GM19099 (cell line): Measurements from ENCODE around the gene FNTB.

Experiments
- POLR2A ChIP-seq: IDR thresholded peaks from 3 replicates; pipeline ENCODE4 v1.6.1; 2011; ENCODE audit warnings: low read depth; ENCODE audit not compliant: insufficient read length; ENCODE audit errors: extremely low read depth

Gene FNTB

GRCh38 chr14:64990296-64990695 lies 3.6 kb downstream of the FNTB start:
- no peak for TF ChIP-seq POLR2A

- TF ChIP-seq POLR2A: no peak
Measured at GRCh38 chr14:64990939-64991338, 4.2 kb downstream of the FNTB start.

DNA sequence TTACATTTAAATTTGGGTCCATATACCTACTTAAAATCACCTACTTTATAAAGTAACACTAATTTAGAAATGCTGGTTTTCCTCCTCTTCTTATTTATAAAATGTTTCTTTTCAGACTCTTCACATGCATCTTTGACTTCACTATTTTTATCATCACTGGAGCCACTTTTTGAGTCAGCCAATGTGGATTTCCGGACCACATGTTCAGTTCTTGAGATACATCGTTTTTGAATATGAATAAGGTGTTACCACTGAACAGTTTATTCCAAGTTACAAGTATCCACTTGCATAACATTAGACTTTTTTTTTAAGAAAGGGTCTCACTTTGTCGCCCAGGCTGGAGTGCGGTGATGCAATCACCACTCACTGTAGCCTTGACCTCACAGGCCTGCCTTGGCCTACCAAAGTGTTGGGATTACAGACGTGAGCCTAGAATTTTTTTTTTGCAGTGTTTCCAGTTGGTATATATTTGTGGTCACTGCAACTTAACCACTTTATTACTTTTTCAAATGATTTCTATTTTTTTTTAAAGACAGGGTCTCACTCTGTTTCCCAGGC lies 5.7 kb downstream of the FNTB start:
- no peak for TF ChIP-seq POLR2A

DNA sequence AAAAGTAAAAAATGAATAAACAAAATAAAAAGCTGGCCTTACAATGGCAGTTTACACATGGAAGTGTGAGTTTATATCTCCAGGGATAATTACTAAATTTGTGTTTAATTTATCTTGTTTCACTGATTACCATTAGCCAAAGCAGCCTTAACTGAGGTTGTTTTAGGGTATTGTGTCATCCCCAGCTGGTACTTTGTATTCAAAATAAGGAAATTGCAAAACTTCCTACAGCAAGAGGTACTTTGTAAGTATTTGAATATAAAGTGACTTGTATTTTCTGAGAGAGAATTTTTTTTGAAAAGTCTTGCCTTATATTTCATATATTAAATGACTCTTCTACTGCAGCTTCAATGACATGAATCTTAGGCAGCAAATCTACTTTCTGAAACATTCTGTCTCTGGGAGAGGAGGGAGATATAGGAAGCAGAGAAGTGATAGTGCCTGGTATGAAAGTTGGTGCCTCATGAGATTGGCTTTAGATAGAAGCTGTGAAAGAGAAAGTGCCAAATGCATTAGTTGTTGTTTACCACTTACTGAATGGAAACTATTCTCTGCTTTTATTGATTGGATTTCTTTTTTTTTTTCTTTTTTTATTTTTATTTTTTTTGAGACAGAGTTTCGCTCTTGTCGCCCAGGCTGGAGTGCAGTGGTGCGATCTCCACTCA lies 6.7 kb downstream of the FNTB start:
- no peak for TF ChIP-seq POLR2A

GRCh38 chr14:64994540-64994939 lies 7.8 kb downstream of the FNTB start:
- no peak for TF ChIP-seq POLR2A

DNA sequence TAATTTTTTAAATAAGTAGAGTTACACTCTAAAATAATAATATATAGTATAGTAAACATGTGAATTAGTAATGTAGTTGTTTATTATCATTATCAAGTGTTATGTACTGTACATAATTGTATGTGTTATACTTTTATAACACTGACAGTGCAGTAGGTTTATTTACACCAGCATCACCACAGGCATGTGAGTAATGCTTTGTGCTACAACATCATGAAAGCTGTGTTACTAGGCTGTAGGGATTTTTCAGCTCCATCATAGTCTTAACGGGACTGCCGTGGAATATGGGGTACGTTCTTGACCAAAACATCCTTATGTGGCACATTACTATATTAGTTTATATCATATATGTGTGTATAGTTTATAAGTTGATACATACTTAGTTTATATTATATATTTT lies 8.6 kb downstream of the FNTB start:
- TF ChIP-seq POLR2A: no peak

GRCh38 chr14:64997108-64997794 lies 10.6 kb downstream of the FNTB start:
- TF ChIP-seq POLR2A: no peak

DNA sequence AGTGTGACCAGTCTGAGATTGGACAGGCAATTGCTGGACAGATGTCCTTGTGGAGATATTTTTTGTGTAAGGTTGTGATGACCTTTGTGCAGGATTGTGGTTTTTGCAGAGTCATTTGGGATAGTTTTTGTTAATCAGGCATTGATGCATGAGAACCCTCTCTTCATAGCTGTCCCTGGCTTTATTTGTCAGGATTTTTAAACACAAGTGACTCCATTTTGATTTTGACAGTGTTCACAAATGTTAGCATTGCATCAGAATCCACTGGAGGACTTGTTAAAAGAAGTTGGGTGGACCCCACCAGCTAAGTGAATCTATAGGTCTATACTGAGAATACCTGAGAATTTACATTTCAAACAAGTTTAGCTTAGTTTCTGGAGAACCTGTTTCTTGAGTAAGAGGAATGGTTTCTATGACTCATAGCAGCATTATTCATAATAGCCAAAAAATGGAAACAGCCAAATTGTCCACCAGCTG lies 11.8 kb downstream of the FNTB start:
- no peak for TF ChIP-seq POLR2A

- TF ChIP-seq POLR2A: no peak
Measured at GRCh38 chr14:65000898-65001591, 14.3 kb downstream of the FNTB start.

DNA sequence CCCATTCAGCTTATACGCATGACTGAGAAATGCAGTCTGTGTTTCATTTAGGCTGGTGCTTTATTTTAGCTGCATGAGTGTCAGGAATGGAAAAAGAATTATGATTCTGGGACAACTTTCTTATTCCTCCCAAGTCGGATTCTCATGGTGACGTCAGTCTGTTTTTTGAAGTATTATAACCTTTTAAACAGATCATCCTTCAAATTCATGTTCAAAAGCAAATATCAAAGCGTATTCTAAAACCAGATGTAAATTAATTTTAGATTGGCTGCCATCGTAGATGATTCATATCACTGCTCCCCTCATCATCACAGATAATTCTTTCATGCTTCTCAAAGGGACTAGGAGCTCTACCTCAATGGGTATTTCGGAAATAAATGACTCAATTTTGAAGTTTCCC lies 15.0 kb downstream of the FNTB start:
- TF ChIP-seq POLR2A: no peak

- TF ChIP-seq POLR2A: no peak
Measured at GRCh38 chr14:65002586-65003210, 16.0 kb downstream of the FNTB start.

- TF ChIP-seq POLR2A: no peak
Measured at GRCh38 chr14:65003394-65003793, 16.7 kb downstream of the FNTB start.

GRCh38 chr14:65006261-65006721 lies 19.6 kb downstream of the FNTB start:
- no peak for TF ChIP-seq POLR2A

DNA sequence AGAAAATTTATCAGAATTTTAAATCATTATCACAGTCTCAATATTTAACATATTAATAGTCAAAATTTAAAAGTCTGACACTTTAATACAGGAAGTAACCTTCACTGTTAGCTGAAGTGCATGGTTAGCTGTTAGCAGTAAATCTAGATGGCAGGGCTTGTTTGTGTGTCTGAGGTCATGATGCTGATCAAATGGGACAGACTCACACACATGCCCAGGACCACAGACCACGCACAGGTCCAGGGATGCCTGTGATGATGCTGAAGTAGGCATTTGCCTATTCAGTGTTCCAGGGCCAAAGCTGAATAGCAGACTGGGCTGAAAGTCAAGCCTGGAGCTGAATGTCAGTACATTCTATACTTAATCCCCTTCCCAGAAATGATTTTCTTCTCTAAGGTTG lies 20.5 kb downstream of the FNTB start:
- no peak for TF ChIP-seq POLR2A
